Activated CD8-positive, alpha-beta T cell treated with anti-CD3 and anti-CD28 coated beads for 36 hours (primary cell): ENCODE results near the gene PABPN1L. TPM values are rescaled to one million over a fixed set of nuclear protein-coding genes. Genes with fewer than 3 reads are reported as not detected.

Experiments used
- ATAC-seq: fragments of 200-7000 bp; cut with Tn5 transposase; one replicate; pipeline ENCODE4 v1.10.0; 2021; ENCODE audit warnings: mild to moderate bottlenecking, moderate library complexity
- CTCF ChIA-PET: fragments of 350-600 bp; sonication (Branson Sonifier 250); formaldehyde crosslinking; loops from one replicate; lab custom pipeline; 2021; ENCODE audit warnings: antibody characterized with exemption; lab: Charles Lee
- POLR2A ChIA-PET: fragments of 350-600 bp; sonication (Branson Sonifier 250); formaldehyde crosslinking; loops from one replicate; lab custom pipeline; 2021; ENCODE audit warnings: antibody characterized with exemption; lab: Charles Lee
- DNase-seq: peaks from one replicate; pipeline ENCODE4 v3.0.0-alpha.2; 2020
- H3K27ac Mint-ChIP-seq: one replicate; pipeline ENCODE4 v1.8.0; 2021; ENCODE audit warnings: mild to moderate bottlenecking, mixed read lengths
- H3K27me3 Mint-ChIP-seq: one replicate; pipeline ENCODE4 v1.8.0; 2021; ENCODE audit warnings: mixed read lengths
- H3K36me3 Mint-ChIP-seq: one replicate; pipeline ENCODE4 v1.8.0; 2021; ENCODE audit warnings: low read depth, mixed read lengths
- H3K4me1 Mint-ChIP-seq: one replicate; pipeline ENCODE4 v1.8.0; 2021; ENCODE audit warnings: low read depth, mixed read lengths
- H3K4me3 Mint-ChIP-seq: one replicate; pipeline ENCODE4 v1.8.0; 2021; ENCODE audit warnings: mild to moderate bottlenecking, moderate library complexity, mixed read lengths
- H3K9me3 Mint-ChIP-seq: one replicate; pipeline ENCODE4 v1.8.0; 2021; ENCODE audit warnings: mixed read lengths
- intact Hi-C: fragments of 100-400 bp; cut with micrococcal nuclease; formaldehyde crosslinking; loops from one replicate; pipeline ENCODE4 v1.10.0; 2022
- total RNA-seq, 2 experiments: library from RNA; stranded (reverse); gene quantifications; one replicate each; pipeline ENCODE4 v1.2.3, GENCODE V29; 2021
- TF ChIP-seq, protein P1 (sequence below): fragments of 200-600 bp; IDR thresholded peaks from one replicate; pipeline ENCODE4 v1.8.0; 2022; ENCODE audit warnings: antibody characterized with exemption, mild to moderate bottlenecking

Gene PABPN1L
- total RNA-seq, 2 experiments from 2014 or later, result not detected

DNA sequence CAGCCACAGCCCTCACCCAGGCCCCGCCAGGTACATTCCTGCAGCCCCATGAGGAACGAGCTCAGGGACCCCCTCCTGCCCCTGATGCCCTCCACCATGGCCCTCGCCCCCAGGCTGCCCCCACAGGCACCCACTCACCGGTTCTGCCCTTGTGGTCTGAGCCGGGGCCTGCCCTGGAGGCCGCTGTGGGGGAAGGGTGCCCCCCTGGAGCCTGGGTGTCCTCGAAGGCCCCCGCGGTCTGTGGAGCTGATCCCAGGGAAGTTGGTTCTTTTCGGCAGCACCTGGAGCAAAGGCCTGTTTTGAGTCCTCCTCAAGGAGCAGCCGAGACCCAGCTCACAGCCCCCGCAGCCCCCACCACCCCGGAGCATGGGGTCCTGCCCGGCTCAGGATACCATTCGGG lies 2.4 kb downstream of the PABPN1L start:
- H3K4me1 Mint-ChIP-seq, result no peaks in the 10 kb centered on the region
- intact Hi-C loops, result no loop called here
- ChIA-PET CTCF (no interaction called here), POLR2A (interaction anchor here (0.6 to 1.1 kb wide), 4 partner anchors 17 to 958 kb away, joined by 3 read pairs; no protein-coding TSS in a partner anchor)
- DNase-seq (no peak), ATAC-seq (no peak)
- no peaks in the 10 kb centered on the region for H3K27me3 Mint-ChIP-seq
- H3K27ac Mint-ChIP-seq, result no peak overlapping the region
- H3K4me3 Mint-ChIP-seq, result no peak overlapping the region
- H3K9me3 Mint-ChIP-seq, result no peaks in the 10 kb centered on the region
- H3K36me3 Mint-ChIP-seq, result peaks cover 8% of the 10 kb centered on the region
- TF ChIP-seq, protein P1, sequence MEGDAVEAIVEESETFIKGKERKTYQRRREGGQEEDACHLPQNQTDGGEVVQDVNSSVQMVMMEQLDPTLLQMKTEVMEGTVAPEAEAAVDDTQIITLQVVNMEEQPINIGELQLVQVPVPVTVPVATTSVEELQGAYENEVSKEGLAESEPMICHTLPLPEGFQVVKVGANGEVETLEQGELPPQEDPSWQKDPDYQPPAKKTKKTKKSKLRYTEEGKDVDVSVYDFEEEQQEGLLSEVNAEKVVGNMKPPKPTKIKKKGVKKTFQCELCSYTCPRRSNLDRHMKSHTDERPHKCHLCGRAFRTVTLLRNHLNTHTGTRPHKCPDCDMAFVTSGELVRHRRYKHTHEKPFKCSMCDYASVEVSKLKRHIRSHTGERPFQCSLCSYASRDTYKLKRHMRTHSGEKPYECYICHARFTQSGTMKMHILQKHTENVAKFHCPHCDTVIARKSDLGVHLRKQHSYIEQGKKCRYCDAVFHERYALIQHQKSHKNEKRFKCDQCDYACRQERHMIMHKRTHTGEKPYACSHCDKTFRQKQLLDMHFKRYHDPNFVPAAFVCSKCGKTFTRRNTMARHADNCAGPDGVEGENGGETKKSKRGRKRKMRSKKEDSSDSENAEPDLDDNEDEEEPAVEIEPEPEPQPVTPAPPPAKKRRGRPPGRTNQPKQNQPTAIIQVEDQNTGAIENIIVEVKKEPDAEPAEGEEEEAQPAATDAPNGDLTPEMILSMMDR, result no peak

DNA sequence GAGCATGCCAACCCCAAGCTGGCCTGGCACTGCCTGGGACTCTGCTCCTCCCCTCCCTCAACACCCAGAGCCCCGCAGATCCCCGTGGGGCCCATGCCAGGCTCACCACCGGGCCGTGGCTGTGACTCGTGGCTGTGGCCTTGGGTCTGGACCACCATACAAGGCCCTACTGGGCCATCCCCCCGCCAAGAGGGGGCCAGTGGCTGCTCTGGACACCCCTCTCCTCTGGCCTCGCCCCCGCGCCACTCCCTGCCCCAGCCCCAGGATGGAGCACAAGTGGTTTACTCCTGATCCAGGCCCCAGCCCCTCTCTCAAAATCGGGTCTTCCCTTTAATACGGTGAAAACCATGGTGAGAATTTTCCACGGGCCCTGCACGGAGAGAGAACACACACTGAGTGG lies 3.0 kb downstream of the PABPN1L start:
- intact Hi-C loops, result no loop called here
- no peak for ATAC-seq
- Mint-ChIP-seq H3K4me1 (peaks cover 5% of the 10 kb centered on the region), H3K9me3 (no peaks in the 10 kb centered on the region), H3K36me3 (peaks cover 11% of the 10 kb centered on the region), H3K27ac (no peak overlapping the region), H3K27me3 (no peaks in the 10 kb centered on the region), H3K4me3 (no peak overlapping the region)
- ChIA-PET CTCF (no interaction called here), POLR2A (interaction anchor here (0.6 kb wide), 2 partner anchors 18 to 632 kb away, joined by 3 read pairs; no protein-coding TSS in a partner anchor)
- DNase-seq, result no peak
- TF ChIP-seq, protein P1, result no peak

DNA sequence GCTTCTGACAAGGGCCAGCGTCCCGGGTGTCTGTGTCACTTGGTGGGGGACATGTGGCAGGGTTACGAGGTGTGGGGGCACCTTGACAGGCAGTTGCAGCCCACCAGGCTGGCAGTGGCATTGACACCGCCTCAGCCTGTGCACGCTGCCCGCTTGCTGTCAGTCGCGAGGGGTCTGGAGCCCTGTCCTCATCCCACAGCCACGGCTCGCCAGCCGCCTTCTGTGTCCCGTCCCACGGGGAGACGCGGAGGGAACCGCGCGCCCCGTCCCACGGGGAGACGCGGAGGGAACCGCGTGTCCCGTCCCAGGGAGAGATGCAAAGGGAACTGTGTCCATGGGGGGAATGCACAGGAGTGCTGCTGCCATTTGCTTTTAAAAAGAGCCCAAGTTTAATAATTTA lies 3.5 kb downstream of the PABPN1L start:
- no peak overlapping the region for H3K4me3 Mint-ChIP-seq
- H3K4me1 Mint-ChIP-seq, result peaks cover 9% of the 10 kb centered on the region
- H3K36me3 Mint-ChIP-seq, result peaks cover 12% of the 10 kb centered on the region
- CTCF ChIA-PET, result no interaction called here
- no peaks in the 10 kb centered on the region for H3K27me3 Mint-ChIP-seq
- TF ChIP-seq, protein P1, result no peak
- intact Hi-C loops, result no loop called here
- no peaks in the 10 kb centered on the region for H3K9me3 Mint-ChIP-seq
- no peak for DNase-seq
- POLR2A ChIA-PET, result no interaction called here
- no peak for ATAC-seq
- no peak overlapping the region for H3K27ac Mint-ChIP-seq

DNA sequence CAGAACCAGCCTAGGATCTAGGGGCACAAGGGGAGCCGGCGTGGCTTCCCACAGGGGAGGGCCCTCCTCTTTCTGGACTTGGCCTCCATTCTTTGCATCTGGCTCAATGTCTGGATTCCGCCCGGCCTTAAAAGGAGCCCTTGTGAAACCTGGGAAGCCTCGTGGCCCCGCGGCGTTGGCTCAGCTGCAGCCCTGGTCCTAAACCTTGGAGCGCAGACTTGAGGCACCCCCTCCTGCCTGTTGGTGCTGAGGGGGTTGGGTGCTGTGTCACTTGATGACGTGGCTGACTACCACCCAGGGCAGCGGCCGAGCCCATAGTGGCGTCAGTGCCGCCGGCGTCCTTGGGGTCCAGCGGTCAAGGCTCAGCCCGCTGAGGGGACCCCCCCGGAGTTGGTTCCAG lies 5.1 kb downstream of the PABPN1L start:
- DNase-seq (no peak), ATAC-seq (no peak)
- H3K9me3 Mint-ChIP-seq, result no peaks in the 10 kb centered on the region
- ChIA-PET POLR2A (no interaction called here), CTCF (no interaction called here)
- H3K27me3 Mint-ChIP-seq, result no peaks in the 10 kb centered on the region
- H3K27ac Mint-ChIP-seq, result no peak overlapping the region
- H3K4me1 Mint-ChIP-seq, result peaks cover 11% of the 10 kb centered on the region
- H3K36me3 Mint-ChIP-seq, result peaks cover 12% of the 10 kb centered on the region
- TF ChIP-seq, protein P1, result no peak
- intact Hi-C loops, result no loop called here
- no peak overlapping the region for H3K4me3 Mint-ChIP-seq

DNA sequence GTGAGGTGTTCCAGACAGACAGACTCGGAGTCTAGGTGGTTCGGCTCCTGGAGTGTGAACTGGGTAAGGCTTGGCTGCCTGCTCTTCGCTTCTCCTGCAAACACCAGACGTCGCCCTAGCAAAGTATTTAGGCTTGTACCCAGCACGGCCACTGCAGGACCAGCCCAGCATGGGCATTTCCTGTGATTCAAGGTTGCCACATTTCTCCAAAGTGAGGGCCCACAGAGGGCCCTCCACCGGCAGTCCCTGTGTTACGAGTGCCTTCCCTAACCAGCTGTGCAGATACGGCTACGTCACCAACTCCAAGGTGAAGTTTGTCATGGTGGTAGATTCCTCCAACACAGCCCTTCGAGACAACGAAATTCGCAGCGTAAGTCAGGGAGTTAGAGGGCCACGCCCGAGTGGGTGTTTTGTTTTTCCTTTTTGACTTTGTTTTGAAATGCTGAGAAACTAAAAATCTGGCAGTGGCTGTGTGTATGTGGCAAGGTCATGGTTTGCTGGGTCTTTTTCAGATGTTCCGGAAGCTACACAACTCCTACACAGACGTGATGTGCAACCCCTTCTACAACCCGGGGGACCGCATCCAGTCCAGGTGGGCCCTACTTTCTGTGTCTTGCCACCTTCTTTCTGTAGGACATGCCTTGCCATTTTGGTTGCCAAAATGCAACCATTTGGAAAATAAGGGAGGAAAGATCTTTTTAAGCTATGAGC lies 6.9 kb downstream of the PABPN1L start:
- H3K27me3 Mint-ChIP-seq, result no peaks in the 10 kb centered on the region
- TF ChIP-seq, protein P1, result no peak
- H3K27ac Mint-ChIP-seq, result no peak overlapping the region
- ATAC-seq (no peak), DNase-seq (no peak)
- no peaks in the 10 kb centered on the region for H3K9me3 Mint-ChIP-seq
- ChIA-PET CTCF (interaction anchor here (1.4 to 1.5 kb wide), 2 partner anchors 13 to 345 kb away, joined by 3 to 5 read pairs; no protein-coding TSS in a partner anchor), POLR2A (no interaction called here)
- H3K4me3 Mint-ChIP-seq, result no peak overlapping the region
- intact Hi-C loops, result no loop called here
- peaks cover 25% of the 10 kb centered on the region for H3K4me1 Mint-ChIP-seq
- H3K36me3 Mint-ChIP-seq, result peaks cover 12% of the 10 kb centered on the region
